GM18868 (cell line): ENCODE results near the gene ABHD17B.
"Not testable (repeated sequence)": the region's sequence is repeated elsewhere in the genome, so short reads cannot be mapped to it uniquely, and the experiment has no call there.

Source experiments
- ATAC-seq: cut with Tn5 transposase; IDR thresholded peaks from one replicate; pipeline ENCODE4 v1.9.1; 2021; ENCODE audit warnings: mild to moderate bottlenecking, moderate library complexity; ENCODE audit not compliant: unreplicated experiment

Gene ABHD17B

DNA sequence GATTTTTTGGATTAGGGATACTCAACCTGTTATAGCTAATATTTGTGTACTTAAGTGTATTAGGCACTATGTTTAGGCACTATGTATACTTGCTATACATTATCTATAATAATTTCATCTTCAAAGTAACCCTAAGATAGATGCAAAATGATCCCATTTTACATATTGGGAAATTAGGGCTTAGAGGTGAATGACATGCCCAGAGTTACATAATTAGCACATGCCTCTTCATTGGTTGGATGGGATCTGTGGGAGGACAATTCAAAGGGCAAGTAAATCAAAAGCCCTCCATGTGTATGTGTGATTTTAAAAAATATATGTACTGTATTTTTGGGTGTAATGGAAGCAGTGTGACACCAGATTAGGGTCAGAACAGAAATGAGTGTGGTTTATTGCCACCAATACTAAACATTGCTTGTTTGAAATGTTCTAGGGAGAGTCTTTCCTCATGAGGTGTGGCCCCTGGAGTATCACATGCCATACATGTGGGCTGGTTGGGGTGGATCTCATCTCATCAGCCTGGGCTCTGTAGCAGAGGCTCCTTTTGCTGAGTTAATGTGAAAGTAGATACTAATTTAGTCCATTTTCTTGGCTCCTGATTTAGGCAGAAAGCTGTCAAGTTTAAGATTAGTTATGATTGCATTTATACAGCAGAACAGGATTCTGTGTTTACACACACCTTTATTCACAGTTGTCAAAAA is 6.0 kb upstream of the ABHD17B start:
- ATAC-seq: peak; percentile 89

DNA sequence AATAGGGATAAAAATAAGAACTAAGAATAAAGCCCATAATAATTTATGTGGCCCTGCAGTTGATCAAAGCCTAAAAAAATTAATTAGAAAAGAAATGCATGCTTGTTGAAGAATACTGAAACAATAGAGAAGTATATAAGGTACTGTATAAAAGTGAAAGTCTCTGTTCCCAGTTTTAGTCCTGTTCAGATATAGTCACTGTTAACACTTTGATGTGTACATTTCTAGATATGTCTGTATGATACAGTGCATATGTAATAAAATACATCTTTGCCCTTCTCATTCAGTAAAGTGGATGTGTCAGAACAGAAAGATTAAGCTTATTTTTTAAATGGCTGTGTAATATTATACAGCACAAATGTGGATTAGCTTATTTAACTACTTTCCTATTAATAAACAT is 4.5 kb upstream of the ABHD17B start:
- no peak for ATAC-seq

DNA sequence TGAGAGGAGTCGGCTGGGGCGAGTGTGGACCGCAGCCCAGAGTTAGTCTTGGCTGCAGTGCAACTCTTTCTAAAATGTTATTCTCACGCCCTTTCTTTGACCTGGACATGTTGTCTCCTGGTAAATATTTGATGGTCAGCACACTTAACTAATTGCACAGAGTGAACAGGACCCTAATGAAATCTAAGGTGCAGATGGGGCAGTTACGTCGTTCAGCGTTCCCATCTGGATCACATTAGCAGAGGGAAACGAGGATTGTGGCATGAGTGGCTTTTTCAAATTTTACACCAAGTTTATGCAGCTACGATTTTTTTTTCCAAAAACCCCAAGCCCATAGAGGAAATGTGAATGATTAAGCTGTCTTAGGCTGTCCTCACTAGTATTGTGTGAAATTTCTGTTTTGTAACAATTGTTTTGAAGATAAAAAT is 929 bp upstream of the ABHD17B start:
- no peak for ATAC-seq

DNA sequence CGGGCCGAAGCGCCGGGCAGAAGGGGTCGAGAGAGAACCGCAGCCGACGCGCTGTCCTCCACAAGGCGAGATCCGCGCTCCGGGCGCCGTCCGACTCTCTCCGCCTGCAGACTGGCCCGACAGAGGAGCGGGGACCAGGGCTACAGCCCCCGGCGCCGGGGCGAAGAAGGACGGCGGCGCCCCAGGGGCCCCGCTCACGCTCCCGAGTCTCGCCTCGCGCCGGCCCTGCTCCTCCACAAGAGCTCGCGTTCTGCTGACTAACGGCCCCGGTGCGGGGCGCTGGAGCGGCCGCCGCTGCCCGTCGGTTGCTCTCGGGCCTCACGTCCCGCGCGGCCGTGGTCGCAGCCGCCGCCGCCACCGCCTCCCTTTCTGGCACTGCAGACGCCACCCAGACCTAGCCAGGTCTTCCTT is 338 bp downstream of the ABHD17B start:
- ATAC-seq: peak; percentile 18

DNA sequence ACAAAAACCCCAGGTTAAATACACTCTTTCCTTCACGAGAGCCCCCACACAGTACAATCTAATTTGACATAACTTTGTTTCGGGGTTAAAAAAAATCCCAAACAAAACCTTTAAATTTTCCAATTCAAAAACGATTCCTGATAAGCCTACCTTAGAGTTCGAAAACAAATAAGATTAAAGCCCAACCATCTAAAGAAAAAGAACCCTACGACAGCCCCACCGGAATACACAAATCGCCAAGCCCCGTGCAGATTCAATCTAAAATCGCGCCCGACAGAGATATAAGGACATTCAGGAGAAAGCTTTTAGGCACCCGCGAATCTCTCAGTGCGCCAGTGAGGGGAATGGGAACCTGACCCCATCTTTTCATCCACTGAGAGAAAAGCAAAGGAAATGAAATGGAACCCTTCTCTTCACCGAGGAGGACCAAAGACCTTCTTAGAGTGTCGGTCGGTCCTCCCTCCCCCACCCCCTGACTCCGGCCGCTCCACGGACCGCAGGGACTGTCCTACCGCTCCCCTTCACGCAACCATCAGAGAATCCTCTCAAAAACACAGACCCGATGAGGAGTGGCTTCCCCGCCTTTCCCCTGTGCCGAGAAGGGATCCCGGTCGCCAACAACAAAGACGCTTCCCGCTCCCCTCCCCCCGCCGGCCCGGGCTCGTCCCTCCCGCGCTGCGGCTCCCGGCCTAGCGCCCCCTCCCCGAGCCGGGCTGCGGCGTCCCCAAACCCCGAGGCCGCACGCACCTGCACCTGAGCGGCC is 925 bp downstream of the ABHD17B start:
- peak; percentile 8 for ATAC-seq

DNA sequence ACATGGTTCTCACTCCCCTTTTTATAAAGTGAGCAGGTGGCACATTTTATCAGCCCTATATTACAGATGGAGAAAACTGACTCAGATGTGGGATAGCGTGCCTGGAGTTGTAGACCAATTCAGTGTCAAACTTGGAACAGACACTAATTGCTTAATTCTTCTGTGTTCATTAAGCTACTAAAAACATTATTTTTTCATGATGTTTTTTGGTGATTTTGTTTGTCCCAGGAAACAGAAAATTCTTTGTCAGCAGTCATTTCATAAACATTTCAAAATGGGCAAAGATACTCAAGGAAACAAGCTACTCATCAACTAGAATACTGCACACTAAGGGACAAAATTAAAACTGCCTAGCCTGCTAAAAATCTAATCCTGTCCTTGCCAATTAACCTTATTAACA is 2.2 kb downstream of the ABHD17B start:
- ATAC-seq: no peak

DNA sequence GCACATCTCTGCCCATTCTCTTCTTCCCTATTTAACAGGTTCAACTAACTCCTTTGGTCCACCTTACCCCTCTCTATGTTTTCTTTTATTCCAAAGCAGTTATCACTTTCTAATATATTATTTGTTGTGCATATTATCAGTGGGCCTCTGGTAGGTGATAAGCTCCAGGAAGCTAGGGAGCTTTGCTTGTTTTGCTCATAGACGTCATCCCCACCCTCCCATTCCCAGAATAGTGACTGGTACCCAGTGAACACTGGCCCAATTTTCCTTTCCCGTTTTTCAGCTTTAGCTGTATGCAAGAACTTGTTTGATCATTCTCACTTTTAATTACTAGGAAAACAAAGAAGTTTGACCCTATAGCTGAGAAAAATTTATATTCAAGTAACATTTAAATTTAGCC is 6.9 kb downstream of the ABHD17B start:
- no peak for ATAC-seq

DNA sequence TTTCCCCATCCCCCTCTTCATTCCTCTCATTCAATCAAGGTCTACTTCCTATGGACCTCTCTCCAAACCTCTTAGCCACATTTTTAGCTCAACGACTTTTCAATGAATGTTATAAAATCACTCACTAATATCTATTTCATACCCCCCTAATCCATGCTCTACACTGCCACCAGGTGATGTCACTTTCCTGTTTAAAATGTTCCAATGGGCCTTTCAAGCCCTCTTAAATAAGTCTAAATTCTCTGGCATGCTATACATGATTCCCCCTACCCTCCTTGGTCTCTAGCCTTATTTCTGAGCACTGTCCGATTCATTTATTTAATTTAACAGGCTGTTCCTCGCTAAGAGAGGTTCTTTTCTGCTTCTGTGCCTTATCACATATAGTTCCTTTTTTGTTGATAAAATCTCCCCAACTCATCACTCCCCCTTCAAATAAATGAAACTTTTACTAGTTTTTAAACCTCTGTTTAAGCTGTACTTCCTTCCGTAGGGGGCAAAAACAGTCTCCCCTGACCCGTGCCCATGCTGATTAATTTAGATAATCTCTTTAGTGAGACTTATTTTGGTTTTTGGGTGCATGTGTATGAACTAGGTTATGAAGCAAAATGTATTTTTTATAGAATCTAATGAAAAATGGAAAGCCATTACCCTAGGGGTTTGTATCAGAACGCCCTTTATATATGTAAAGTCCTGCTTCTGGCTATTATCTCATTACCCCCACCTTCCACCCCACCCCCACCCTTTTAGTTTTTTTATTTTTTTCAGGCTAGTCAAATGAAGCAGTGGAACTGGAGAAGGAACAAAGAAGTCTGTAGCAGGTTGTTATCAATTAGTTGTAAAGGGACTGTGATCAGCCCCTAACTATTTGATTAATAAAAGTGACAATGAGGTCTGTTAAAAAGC is 9.0 kb downstream of the ABHD17B start:
- no peak for ATAC-seq

DNA sequence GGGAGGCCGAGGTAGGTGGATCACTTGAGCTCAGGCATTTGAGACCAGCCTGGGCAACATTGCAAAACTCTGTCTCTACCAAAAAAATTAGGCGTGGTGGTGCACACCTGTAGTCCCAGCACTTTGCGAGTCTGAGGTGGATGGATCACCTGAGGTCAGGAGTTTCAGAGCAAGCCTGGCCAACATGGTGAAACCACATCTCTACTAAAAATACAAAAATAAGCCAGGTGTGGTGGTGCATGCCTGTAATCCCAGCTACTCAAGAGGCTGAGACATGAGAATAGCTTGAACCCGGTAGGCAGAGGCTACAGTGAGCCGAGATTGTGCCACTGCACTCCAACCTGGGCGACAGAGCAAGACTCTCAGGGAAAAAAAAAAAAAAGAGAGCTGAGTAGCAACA is 12.2 kb downstream of the ABHD17B start:
- not testable (repeated sequence) for ATAC-seq

DNA sequence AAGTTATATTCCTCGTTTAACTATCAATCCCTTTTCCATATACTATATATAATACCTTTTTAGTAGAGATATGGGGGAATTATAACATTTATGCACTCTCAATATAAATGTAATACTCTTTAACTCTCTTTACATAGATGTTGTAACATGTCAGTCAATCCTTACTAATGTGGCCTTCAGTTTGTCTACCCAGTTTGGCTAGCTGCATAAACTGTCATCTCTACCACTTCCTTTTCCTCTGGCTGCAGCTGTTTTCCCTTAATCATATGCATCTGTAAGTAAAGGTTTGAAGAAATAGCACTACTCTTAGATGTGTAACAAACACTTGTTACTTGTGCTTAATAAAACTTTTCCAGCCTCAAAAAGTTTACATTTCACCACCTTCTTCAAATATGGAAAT is 13.4 kb downstream of the ABHD17B start:
- peak; percentile 65 for ATAC-seq

DNA sequence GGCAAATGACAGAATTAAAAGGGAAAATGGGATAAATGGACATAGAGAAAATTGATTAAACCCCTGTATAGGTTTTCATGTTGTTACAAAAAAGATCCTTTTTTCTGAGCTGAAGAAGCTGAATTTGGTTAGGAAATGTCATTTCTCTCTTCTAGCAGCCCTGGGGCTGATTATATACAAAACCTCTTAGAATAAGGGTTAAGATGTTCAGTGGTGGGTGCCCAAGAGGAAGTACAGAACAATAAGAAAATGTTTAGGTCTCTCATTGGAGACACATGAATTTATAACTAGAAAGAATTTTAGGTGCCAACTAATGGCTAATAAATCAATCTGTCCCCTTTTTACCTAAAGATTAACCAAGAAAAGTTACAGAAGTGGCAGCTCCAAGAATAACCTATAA is 14.2 kb downstream of the ABHD17B start:
- ATAC-seq: no peak

DNA sequence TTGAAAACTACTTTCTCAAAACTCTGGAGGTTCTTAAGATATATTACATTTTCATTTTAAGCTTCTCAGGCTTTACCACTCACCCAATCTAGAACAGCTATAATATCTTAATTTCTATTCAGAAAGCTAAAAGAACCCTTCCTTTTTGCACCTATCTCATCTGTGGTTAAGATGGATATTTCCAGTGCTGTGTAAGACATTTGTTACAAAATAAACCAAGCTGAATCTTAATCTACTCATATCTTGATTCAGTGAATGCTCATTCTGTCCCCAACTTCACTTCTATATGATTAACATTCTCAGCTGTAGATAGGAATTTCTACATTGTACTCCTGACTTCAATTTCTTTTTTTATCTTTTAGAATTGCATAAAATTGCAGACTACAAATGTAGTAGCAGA is 15.0 kb downstream of the ABHD17B start:
- ATAC-seq: no peak

DNA sequence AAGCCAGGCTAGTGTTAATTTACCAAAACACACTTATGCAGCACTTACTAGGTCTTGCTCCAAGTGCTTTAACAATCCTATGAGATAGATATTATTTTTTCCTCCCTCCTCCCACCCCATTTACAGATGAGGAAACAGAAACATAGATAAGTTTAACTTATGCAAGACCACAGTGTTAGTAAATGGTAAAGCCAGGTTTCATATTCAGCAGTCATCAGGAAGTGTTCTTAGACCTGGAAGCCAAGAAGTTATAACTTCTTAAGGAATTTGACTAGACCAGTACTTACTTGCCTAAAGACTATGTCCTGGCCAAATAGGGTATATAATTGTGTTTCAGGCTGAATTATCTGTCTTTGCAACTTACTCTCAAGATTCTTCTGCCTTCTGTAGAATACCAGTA is 15.9 kb downstream of the ABHD17B start:
- peak; percentile 39 for ATAC-seq

DNA sequence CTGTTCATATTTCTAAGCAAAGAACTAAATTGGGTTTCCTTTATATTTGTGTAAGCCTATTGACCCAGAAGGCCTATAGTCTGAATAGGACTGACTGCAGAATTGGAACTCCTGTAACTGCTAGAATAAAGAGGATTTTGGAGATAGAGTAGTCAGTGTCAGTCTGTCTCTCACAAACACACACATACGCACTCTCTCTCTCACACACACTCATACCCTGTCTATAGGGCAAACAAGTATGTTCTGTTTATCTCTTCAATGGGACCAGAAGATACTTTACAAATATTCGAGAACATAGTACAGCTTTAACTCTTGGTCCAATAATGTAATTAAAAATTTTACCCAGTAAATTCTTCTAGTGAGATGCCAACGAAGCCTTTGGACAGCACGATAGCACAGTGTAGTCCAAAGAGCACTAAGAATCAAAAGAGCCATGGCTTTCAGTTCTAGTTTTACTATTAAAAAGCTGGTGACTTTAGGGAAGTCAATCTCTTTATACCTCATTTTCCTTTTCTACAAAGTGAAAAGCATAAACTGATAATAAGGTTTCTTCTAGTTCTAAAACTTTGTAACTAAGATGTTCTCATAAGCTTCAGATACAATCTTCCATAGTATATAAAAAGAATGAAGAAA is 19.3 kb downstream of the ABHD17B start:
- peak; percentile 62 for ATAC-seq

DNA sequence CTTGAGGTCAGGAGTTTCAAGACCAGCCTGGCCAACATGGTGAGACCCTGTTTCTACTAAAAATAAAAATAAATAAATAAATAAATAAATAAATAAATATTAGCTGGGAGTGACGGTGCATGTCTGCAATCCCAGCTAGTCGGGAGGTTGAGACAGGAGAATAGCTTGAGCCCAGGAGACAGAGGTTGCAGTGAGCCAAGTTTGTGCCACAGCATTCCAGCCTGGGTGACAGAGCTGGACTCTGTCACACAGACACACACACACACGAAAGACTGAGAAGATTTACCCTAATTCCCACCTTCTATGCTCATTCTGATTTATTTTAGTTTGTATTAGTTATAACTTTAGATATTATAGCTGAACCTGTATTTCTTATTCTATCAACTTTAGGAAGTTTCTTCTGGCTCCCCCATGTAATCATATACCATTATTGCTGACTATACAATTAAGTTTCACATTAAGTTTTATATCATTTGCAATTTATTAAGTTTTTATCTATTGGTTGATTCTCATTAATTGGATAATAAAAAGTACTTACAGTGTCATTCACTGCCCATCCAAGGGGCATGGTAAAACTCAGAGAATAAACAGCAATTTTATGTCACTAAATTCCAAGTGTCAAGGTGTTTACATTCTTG is 20.8 kb downstream of the ABHD17B start:
- no peak for ATAC-seq

DNA sequence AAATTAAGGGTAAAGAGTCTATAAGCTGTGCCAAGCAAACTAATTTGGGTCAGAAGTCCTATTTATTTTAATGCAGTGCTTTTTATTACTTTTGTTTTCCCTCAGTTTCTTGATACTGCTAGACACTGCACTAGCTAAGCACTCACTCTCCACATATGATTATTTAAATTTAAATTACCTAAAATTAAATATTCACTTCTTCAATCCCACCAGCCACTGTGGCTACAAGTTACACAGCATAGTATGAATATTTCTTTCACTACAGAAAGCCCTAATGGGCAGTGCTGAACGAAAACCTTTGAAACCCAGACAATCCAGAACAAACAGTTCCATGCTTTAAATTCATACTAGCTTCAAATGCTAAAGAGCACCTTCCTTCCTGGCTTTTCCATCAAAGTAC is 23.6 kb downstream of the ABHD17B start:
- ATAC-seq: no peak

DNA sequence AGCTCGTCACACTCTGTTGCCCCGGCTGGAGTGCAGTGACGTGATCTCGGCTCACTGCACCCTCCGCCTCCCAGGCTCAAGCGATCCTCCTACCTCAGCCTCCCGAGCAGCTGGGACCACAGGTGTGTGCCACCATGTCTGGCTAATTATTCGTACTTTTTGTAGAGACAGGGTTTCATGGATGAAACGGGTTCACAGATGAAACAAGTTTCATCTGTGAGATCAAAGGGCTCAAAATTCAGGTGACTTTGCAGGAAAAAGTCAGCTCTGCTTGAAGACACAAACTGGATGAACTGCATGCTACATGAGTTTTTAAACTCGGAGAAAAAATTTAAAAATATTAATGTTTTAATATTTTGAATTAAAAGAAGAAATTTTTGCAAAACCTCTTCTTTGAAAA is 24.5 kb downstream of the ABHD17B start:
- ATAC-seq: no peak

DNA sequence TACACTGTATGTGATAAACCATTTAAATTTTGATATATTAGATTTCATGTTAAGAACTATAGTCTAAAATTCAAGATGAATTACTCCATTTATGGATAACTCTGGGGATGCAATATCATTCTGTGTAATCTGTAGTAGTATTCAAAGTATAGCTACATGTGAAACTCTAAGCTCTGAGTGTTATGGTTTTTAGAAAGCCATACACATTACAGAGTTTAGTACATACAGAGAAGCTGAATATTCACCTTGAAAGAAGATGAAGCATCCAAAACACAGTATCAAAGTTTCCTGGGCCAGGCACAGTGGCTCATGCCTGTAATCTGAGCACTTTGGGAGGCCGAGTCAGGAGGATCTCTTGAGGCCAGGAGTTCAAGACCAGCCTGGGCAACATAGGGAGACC is 25.0 kb downstream of the ABHD17B start:
- ATAC-seq: no peak

DNA sequence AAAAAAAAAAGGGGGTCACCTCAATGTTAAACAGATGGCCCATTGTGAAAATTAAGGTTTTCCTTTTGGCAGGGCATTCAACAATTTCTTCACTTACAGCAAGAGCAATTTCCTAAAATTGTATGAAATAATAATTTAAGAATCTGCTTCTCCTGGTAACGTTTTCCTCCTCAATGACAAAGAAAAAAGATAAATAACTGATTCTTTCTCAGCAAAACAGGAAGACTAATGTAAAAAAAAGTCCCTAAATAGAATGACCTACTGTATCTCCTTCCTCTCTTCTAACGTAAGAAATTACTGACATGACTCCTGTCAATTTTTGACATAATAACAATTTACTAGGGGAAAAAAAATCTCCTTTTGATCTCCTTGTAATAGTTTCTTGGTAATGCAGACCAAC is 25.5 kb downstream of the ABHD17B start:
- ATAC-seq: peak; percentile 42

DNA sequence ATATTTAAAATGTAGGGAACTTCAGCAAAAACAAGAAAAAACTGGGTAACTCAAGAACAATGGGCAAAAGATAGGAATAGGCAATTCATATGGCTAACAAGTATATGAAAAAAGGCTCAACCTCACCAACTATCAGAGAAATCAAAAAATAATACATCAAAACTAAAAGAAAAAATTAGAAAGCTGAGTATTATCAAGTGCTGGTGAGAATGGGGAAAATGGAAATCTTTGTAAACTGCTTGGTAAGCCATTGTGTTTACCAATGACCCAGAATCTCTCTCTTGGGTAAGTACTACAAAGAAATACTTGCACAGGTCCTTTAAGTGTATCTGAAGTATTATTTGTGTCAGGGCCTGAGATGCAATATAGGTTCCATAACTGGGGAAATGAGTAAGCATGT is 27.0 kb downstream of the ABHD17B start:
- ATAC-seq: no peak
